Activated CD4-positive, alpha-beta T cell treated with anti-CD3 and anti-CD28 coated beads, Interleukin-2, amount 10 ng/mL, durations not matched to agents 7 days and 5 days (primary cell): Measurements from ENCODE around the gene FNBP1L. TPM values are rescaled to one million over a fixed set of nuclear protein-coding genes. Genes with fewer than 3 reads are reported as not detected.

Experiments used
- CTCF ChIA-PET: fragments of 350-600 bp; sonication (Branson Sonifier 250); formaldehyde crosslinking; loops from one replicate; lab custom pipeline; 2021; ENCODE audit warnings: antibody characterized with exemption; lab: Charles Lee
- POLR2A ChIA-PET: fragments of 350-600 bp; sonication (Branson Sonifier 250); formaldehyde crosslinking; loops from one replicate; lab custom pipeline; 2021; ENCODE audit warnings: antibody characterized with exemption; lab: Charles Lee
- DNase-seq: peaks from one replicate; pipeline ENCODE4 v3.0.0-alpha.2; 2020
- H3K27ac Mint-ChIP-seq: one replicate; pipeline ENCODE4 v1.8.0; 2021; ENCODE audit warnings: mild to moderate bottlenecking, moderate library complexity, mixed read lengths
- H3K27me3 Mint-ChIP-seq: one replicate; pipeline ENCODE4 v1.8.0; 2021; ENCODE audit warnings: mixed read lengths
- H3K36me3 Mint-ChIP-seq: one replicate; pipeline ENCODE4 v1.8.0; 2021; ENCODE audit warnings: low read depth, mixed read lengths
- H3K4me1 Mint-ChIP-seq: one replicate; pipeline ENCODE4 v1.8.0; 2021; ENCODE audit warnings: mixed read lengths
- H3K4me3 Mint-ChIP-seq: one replicate; pipeline ENCODE4 v1.8.0; 2021; ENCODE audit warnings: mild to moderate bottlenecking, moderate library complexity, mixed read lengths
- H3K9me3 Mint-ChIP-seq: one replicate; pipeline ENCODE4 v1.8.0; 2021; ENCODE audit warnings: mixed read lengths
- total RNA-seq, 2 experiments: library from RNA; stranded (reverse); gene quantifications; one replicate each; pipeline ENCODE4 v1.2.3, GENCODE V29; 2021

Gene FNBP1L
- total RNA-seq, 2 experiments from 2014 or later: 0.40 to 0.58 TPM

GRCh38 chr1:93501399-93501798 lies 53.5 kb downstream of the FNBP1L start:
- Mint-ChIP-seq H3K4me3 (no peak overlapping the region), H3K27ac (no peak overlapping the region), H3K27me3 (no peaks in the 10 kb centered on the region), H3K9me3 (no peaks in the 10 kb centered on the region), H3K36me3 (no peaks in the 10 kb centered on the region), H3K4me1 (peaks cover 3% of the 10 kb centered on the region)
- ChIA-PET CTCF (no interaction called here), POLR2A (no interaction called here)
- no peak for DNase-seq

DNA sequence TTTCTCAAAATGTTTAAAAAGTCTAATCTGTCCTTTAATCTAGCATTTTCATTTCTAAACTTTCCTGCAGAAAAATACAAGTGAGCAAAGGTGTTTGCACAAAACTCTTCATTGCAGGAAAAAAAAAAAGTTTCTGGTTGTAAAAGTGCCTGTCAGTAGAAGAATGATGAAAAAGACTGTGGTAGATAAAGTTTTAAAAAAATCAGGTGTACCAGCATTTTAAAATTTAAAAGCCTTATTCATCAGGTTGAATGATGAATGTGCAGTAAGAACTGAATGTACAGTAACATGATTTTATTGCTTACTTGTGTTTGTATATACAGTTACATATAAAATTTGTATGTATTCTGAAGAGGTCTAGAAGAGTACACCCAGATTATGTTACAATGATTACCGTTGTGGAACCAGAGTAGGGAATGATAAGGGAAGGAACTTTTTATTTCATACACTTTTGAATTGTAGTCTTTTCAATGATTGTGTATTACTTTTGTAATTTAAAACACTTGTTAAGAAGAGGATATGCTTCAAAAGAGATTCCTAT lies 54.0 kb downstream of the FNBP1L start:
- no peaks in the 10 kb centered on the region for H3K9me3 Mint-ChIP-seq
- no peaks in the 10 kb centered on the region for H3K36me3 Mint-ChIP-seq
- POLR2A ChIA-PET: no interaction called here
- H3K4me3 Mint-ChIP-seq: no peak overlapping the region
- H3K27ac Mint-ChIP-seq: no peak overlapping the region
- H3K4me1 Mint-ChIP-seq: peaks cover 3% of the 10 kb centered on the region
- DNase-seq: no peak
- CTCF ChIA-PET: no interaction called here
- H3K27me3 Mint-ChIP-seq: no peaks in the 10 kb centered on the region

GRCh38 chr1:93502571-93502970 lies 54.7 kb downstream of the FNBP1L start:
- POLR2A ChIA-PET: no interaction called here
- Mint-ChIP-seq H3K4me3 (no peak overlapping the region), H3K4me1 (peaks cover 3% of the 10 kb centered on the region), H3K27me3 (no peaks in the 10 kb centered on the region), H3K27ac (no peak overlapping the region), H3K36me3 (no peaks in the 10 kb centered on the region), H3K9me3 (no peaks in the 10 kb centered on the region)
- CTCF ChIA-PET: no interaction called here
- DNase-seq: no peak

GRCh38 chr1:93503163-93503562 lies 55.2 kb downstream of the FNBP1L start:
- H3K9me3 Mint-ChIP-seq: no peaks in the 10 kb centered on the region
- no peak for DNase-seq
- CTCF ChIA-PET: no interaction called here
- peaks cover 3% of the 10 kb centered on the region for H3K4me1 Mint-ChIP-seq
- POLR2A ChIA-PET: no interaction called here
- no peaks in the 10 kb centered on the region for H3K27me3 Mint-ChIP-seq
- no peaks in the 10 kb centered on the region for H3K36me3 Mint-ChIP-seq
- H3K4me3 Mint-ChIP-seq: no peak overlapping the region
- H3K27ac Mint-ChIP-seq: no peak overlapping the region

GRCh38 chr1:93503816-93504215 lies 55.9 kb downstream of the FNBP1L start:
- no peak overlapping the region for H3K4me3 Mint-ChIP-seq
- H3K9me3 Mint-ChIP-seq: peaks cover under 1% of the 10 kb centered on the region
- no peaks in the 10 kb centered on the region for H3K27me3 Mint-ChIP-seq
- H3K27ac Mint-ChIP-seq: no peak overlapping the region
- no peaks in the 10 kb centered on the region for H3K36me3 Mint-ChIP-seq
- no peak for DNase-seq
- ChIA-PET POLR2A (no interaction called here), CTCF (no interaction called here)
- no peaks in the 10 kb centered on the region for H3K4me1 Mint-ChIP-seq

DNA sequence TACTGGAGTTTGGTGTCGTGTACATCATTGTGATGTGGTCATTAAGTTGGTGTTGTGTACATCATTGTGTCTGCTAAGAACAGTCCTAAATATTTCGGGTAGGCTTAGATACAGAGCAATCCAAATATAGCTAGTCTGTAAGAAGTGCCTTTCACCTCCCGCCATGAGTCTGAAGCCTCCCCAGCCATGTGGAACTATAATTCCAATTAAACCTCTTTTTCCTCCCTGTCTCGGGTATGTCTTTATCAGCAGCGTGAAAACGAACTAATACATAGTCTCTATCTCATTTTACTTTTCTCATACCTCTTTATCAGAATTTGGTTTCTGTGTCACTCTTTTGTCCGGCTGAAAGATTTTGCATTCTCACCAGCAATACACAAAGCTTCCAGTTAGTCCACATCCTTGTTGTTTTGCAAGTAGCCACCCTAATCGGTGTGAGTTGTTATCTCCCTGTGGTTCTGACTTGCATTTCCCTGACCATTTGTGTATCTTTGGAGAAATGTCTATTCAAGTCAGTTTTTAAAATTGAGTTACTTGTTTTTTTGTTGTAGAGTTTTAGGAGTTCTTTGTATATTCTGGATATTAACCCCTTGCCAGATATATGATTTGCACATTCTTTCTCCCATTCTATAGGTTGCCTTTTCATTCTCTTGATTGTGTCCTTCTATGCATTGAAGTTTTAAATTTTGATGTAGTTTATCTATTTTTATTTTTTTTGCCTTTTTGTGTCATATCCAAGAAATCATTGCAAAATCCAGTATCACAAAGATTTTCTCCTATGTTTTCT lies 56.5 kb downstream of the FNBP1L start:
- Mint-ChIP-seq H3K27me3 (no peaks in the 10 kb centered on the region), H3K36me3 (no peaks in the 10 kb centered on the region), H3K4me3 (no peak overlapping the region), H3K9me3 (peaks cover 6% of the 10 kb centered on the region), H3K4me1 (peaks cover 2% of the 10 kb centered on the region), H3K27ac (no peak overlapping the region)
- CTCF ChIA-PET: no interaction called here
- POLR2A ChIA-PET: no interaction called here
- no peak for DNase-seq

GRCh38 chr1:93506126-93506525 lies 58.2 kb downstream of the FNBP1L start:
- DNase-seq: no peak
- Mint-ChIP-seq H3K9me3 (peaks cover 6% of the 10 kb centered on the region), H3K4me3 (no peak overlapping the region), H3K36me3 (peaks cover 2% of the 10 kb centered on the region), H3K27ac (no peak overlapping the region), H3K27me3 (no peaks in the 10 kb centered on the region), H3K4me1 (peaks cover 6% of the 10 kb centered on the region)
- POLR2A ChIA-PET: no interaction called here
- CTCF ChIA-PET: no interaction called here

DNA sequence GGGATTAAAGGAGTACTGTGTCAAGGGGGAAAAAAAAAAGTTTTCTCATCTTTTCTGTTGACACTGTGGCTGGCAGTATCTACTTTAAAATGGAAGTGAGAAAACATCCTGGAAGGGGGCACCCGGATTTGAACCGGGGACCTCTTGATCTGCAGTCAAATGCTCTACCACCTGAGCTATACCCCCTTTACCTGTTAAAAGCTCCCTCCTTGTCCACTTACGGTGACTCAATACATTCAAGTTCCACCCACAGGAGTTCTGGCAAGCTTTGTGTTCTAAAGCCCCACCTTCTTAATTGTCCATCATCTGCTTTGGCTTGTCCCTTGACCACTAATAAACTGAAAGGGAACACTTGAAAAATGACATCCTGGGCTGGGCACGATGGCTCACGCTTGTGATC lies 68.2 kb downstream of the FNBP1L start:
- Mint-ChIP-seq H3K27ac (no peak overlapping the region), H3K27me3 (peaks cover 4% of the 10 kb centered on the region), H3K4me3 (no peak overlapping the region), H3K9me3 (no peaks in the 10 kb centered on the region), H3K4me1 (no peaks in the 10 kb centered on the region), H3K36me3 (no peaks in the 10 kb centered on the region)
- no peak for DNase-seq
- POLR2A ChIA-PET: no interaction called here
- CTCF ChIA-PET: no interaction called here

DNA sequence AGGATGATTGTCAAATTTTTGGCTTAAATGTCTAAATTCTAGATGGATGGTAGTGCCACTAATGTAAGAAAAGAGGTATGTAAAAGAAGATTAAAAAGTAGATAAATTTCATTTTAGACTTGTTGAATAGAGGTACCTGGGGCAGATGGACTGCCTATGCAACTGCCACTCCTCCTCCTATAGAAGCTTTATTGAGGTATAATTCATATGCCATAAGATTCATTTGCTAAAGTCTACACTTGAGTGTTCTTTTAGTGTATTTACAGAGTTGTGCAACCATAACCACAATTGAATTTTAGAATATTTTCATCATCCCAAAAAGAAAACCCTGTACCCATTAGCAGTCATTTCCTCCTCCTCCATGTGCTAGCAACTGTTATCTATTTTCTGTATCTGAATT lies 70.6 kb downstream of the FNBP1L start:
- CTCF ChIA-PET: no interaction called here

DNA sequence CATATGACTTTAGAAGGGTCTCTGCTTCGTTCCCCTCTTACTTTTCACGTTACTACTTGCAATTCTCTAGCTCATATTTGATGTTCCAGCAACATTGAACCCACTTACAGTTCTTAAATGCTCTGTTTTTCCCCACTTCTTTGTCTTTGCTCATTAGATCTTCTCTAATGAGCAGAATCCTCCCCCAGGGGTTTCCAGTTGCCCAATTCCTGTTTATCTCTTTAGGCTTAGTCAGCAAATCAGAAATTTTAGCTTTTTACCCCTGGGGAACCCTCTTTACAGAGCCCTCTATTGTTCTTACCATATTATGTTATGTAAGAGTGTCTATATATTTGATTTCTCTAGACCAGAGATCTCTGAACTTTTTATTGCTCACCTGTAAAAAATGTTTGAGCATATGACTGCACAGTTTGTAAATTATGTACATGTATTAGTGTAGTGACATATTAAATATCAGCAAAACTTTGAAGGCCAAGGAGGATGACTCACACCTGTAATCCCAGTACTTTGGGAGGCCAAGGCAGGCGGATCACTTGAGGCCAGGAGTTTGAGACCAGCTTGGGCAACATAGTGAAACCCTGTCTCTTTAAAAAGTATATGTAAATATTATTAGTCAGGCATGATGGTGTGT lies 71.4 kb downstream of the FNBP1L start:
- DNase-seq: no peak
- Mint-ChIP-seq H3K4me3 (no peak overlapping the region), H3K36me3 (no peaks in the 10 kb centered on the region), H3K27me3 (peaks cover 4% of the 10 kb centered on the region), H3K9me3 (no peaks in the 10 kb centered on the region), H3K27ac (no peak overlapping the region), H3K4me1 (no peaks in the 10 kb centered on the region)
- ChIA-PET CTCF (no interaction called here), POLR2A (interaction anchor here (0.5 kb wide), 1 partner anchor 293 kb away, joined by 3 read pairs; no protein-coding TSS in a partner anchor)

More for the DNA sequence above, 70.6 kb downstream of the FNBP1L start:
- H3K36me3 Mint-ChIP-seq: no peaks in the 10 kb centered on the region
- H3K9me3 Mint-ChIP-seq: no peaks in the 10 kb centered on the region
- H3K27me3 Mint-ChIP-seq: peaks cover 4% of the 10 kb centered on the region
- no peak overlapping the region for H3K27ac Mint-ChIP-seq
- H3K4me3 Mint-ChIP-seq: no peak overlapping the region
- POLR2A ChIA-PET: interaction anchor here (0.5 kb wide), 1 partner anchor 293 kb away, joined by 3 read pairs; no protein-coding TSS in a partner anchor
- no peak for DNase-seq
- H3K4me1 Mint-ChIP-seq: no peaks in the 10 kb centered on the region

DNA sequence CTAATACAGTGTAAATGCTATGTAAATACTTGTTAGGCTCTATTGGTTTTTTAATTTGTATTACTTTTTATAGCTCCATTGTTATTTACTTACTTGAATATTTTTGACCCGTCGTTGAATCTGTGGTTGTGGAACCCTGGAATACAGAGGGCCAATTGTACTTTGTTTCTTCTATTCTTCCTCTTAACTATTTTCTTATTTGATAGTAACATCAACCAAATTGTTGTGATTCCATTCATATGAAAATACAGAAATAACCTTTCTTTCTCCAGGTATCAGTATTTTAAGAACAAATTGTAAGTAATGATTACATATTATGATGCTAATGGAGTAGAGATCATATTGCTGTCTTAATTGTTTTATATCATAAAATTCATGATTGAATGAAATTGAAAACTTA lies 73.7 kb downstream of the FNBP1L start:
- H3K4me3 Mint-ChIP-seq: no peak overlapping the region
- no peaks in the 10 kb centered on the region for H3K9me3 Mint-ChIP-seq
- CTCF ChIA-PET: no interaction called here

GRCh38 chr1:93522721-93523120 lies 74.8 kb downstream of the FNBP1L start:
- no peaks in the 10 kb centered on the region for H3K36me3 Mint-ChIP-seq
- CTCF ChIA-PET: interaction anchor here (0.6 kb wide), 1 partner anchor 186 kb away, joined by 3 read pairs; no protein-coding TSS in a partner anchor
- no peak for DNase-seq
- H3K4me1 Mint-ChIP-seq: no peaks in the 10 kb centered on the region
- peaks cover 2% of the 10 kb centered on the region for H3K27me3 Mint-ChIP-seq
- H3K9me3 Mint-ChIP-seq: no peaks in the 10 kb centered on the region
- H3K4me3 Mint-ChIP-seq: no peak overlapping the region
- POLR2A ChIA-PET: no interaction called here
- no peak overlapping the region for H3K27ac Mint-ChIP-seq

More for the DNA sequence above, 73.7 kb downstream of the FNBP1L start:
- POLR2A ChIA-PET: no interaction called here
- no peaks in the 10 kb centered on the region for H3K36me3 Mint-ChIP-seq
- H3K27me3 Mint-ChIP-seq: peaks cover 4% of the 10 kb centered on the region
- no peak overlapping the region for H3K27ac Mint-ChIP-seq
- no peak for DNase-seq
- H3K4me1 Mint-ChIP-seq: no peaks in the 10 kb centered on the region

GRCh38 chr1:93525431-93525830 lies 77.5 kb downstream of the FNBP1L start:
- CTCF ChIA-PET: no interaction called here

More at GRCh38 chr1:93525431-93525830, 77.5 kb downstream of the FNBP1L start:
- Mint-ChIP-seq H3K27ac (no peak overlapping the region), H3K4me3 (no peak overlapping the region), H3K9me3 (no peaks in the 10 kb centered on the region), H3K27me3 (no peaks in the 10 kb centered on the region), H3K36me3 (no peaks in the 10 kb centered on the region), H3K4me1 (no peaks in the 10 kb centered on the region)
- POLR2A ChIA-PET: no interaction called here
- no peak for DNase-seq
